HG03571 (cell line): Measurements from ENCODE around the gene KLHL15.
"Not testable (repeated sequence)": the region's sequence is repeated elsewhere in the genome, so short reads cannot be mapped to it uniquely, and the experiment has no call there.

Experiments used
- ATAC-seq: cut with Tn5 transposase; IDR thresholded peaks from one replicate; pipeline ENCODE4 v1.9.1; 2021; ENCODE audit not compliant: unreplicated experiment

Gene KLHL15

GRCh38 chrX:24018809-24019208, 8.2 kb downstream of the KLHL15 start:
- ATAC-seq: no peak

- ATAC-seq: no peak
Measured at GRCh38 chrX:24017674-24018073, 9.3 kb downstream of the KLHL15 start.

DNA sequence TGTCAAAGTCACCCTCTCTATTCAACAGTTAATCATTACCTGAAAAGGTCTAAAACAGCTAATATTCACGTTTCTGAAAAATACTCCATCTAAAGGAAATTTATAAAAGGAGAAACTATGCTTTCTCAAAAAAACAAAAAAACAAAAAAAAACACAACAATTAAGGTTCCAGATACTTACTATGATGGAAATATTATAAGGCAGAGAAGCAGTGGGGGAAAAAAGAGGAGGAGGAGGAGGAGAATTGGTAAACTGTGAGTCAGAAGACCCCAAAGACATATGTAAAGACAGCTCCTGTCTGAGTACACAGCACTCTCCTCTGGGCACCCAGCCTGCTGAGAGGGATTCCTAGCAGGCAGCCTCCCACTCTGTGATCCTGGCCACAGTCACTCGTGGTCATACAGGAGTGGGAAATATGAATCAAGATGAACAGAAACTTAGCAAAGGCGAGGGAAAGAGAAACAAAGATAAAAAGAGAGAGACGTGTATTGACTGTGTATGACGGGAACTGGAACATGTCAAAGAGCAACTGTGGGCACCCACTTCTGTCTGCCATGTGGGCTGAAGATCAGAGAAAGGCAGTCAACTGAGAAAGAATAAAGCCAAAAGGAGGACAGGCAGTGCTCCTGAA, 12.5 kb downstream of the KLHL15 start:
- peak; percentile 74 for ATAC-seq

DNA sequence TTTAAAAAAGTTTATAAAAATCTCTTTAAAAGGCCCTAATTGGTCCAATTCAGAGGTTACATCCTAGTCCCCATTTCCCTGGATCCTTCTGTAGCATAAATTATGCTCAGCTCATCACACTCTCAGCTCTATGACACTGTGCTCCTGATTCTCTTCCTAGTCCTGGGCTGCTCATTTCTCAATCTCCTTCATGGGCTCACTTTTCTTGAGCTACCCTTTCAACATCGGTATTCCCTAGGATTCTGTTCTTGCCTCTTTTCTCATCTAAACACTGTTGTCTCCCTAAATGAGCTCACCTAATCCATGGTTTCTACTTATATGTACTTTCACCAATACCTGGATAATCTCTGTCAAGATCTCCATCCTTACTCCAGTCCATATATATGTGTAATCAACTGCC, 14.7 kb downstream of the KLHL15 start:
- no peak for ATAC-seq

DNA sequence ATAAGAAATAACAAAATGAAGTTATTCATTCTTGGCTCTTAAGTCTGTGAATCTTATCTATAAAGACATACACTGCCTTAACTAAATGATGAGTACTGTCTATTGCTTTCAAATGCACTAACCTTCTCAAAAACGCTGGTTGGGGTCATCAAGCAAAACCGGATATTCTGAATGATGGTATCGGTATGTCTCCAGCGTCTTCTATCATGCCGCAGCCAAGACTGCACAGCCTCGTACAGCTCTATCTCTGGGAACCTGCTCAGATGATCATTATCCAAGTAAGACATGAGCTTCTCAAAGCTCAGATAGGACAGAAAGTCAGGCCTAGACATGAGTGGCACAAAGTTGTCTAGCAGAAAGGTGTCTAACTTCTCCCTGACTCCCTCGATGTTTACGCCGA, 21.1 kb downstream of the KLHL15 start:
- no peak for ATAC-seq

DNA sequence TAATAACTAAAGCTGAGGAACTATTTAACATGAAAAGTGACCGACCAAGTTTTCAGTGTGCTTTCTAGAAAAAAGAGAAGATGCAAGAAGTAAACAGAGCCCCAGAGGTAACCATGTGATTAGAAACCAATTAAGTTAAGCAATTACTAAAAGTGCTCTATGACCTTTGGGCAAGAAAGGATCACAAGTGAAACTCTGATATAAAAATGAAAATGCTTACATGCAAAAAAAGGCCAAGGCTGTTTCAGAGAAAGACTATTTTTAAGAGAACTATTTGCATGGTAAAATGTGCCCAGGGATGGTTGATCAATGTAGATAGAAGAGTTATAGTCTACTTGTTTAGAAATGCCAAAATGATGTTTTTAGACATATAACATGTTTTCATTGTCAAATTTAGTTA, 22.0 kb downstream of the KLHL15 start:
- no peak for ATAC-seq

DNA sequence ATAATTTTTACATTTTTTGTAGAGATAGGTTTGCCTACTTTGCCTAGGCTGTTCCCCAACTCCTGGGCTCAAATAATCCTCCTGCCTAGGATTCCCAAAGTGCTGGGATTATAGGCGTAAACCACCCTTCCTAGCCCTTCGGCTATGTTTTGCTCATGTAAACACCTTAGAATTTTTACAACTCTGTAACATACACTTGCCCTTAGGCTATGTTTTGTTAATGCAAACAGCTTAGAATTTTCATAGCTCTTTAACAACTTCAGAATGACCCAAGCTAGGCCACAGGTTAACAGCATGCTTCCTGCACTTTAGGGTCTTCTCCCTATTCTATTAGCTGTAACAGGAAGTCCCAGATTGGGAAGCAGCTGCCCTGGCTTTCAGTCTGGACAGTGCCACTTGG, 24.2 kb downstream of the KLHL15 start:
- no peak for ATAC-seq

DNA sequence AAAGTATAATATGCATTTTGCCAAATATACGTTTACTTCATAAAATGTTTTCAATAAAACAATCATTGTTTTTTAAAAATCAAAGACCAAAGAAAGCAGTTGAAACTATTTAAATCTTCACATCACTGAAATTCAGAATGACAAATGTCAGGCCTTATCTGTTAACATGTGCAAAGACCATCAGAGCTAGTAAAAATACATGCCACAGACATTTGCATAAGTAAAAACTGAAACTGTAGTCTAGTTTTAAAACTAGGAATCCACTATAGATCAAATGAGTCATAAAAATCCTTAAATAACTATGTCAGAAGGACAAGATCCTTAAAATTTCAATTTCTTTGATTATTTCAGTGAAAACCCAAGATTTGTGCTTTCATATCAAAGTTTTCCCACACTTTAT, 24.8 kb downstream of the KLHL15 start:
- ATAC-seq: no peak

DNA sequence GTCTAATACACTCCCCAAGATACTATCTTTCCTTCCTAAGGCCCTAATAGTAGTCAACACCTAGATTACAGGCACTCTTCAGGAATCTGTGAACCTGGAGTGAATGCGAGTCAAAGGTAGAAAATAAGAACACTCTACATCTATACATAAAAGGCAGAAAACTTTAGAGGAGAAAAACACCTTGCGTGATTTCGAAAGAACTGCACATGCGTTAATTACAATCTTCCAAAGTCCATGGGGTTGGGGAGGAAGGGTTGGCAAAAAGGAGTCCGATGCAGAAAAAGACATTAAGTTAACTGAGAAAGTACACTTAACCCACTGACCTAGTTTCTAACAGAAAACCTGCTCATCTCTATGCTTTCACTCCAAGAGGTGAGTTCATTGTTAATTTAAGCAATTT, 27.3 kb downstream of the KLHL15 start:
- ATAC-seq: no peak

- no peak for ATAC-seq
Measured at GRCh38 chrX:23993012-23993633, 33.9 kb downstream of the KLHL15 start.

DNA sequence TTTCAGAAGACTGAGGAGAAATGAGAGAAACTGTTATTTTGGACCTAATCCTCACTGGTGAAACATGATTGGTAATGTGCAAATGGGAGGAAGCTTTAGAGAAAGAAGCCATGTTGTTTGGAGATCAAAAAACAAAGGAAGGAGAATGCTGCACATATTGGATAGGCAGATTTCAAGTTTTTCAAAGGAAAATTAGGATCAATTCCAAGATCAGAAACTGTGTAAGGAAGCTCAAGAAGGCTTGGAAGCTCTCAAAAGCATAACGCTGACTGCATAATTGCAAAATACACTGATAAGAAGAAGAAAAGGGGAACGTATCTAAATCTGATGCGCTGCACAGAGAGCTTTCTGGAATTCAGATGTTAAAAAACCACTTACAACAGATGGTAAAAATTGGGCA, 34.6 kb downstream of the KLHL15 start:
- no peak for ATAC-seq

DNA sequence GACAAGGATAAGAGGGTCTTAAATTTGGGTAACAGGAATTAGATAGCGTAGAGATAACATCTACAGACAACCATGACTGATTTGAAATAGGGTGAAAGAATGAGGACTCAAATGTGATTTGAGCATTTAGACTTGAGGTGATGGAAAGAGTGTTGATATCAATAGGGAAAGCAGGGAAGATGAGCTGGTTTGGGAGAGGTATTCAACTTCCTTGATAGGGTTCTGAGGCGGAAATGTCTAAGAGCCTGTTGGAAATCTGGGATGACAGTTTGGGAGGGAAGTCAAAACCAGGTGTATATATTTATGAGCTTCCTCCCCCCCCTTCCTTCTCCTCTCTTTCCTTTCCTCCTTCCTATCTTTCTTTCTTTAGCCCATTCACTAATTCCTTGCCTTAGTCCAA, 36.5 kb downstream of the KLHL15 start:
- no peak for ATAC-seq

DNA sequence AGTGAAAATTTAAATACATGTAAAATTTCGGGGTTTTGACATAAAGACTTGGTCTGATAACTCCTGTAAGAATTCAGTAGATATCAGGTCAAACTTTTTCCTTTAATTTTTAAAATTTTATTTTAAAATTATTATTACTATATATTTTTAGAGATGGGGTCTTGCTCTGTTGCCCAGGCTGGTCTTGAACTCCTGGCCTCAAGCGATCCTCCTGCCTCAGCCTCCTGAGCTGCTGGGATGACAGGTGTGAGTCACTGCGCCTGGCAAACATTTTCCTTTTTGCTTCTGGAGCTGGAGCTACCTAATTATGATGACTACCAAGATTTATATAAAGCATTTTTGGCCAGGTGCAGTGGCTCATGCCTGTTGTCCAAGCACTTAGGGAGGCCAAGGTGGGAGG, 37.3 kb downstream of the KLHL15 start:
- ATAC-seq: no peak

DNA sequence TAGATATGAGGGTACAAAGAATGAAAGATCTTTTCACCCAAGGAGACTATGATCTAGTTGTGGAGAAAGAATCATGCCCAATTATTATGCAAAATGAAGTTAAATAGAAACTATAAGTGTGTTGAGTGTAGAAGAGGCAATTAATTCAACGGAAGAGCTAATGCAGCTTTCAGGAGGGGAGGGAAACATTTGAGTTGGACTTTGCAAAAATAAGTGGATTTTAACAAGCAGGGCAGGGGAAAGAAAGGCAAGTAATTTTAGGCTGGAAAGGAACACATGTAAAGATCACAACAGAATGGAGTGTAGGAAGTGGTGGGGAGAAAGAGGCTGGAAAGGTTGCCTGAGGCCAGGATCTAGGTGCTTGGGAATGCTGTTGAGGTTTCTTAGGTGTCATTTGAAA, 44.1 kb downstream of the KLHL15 start:
- ATAC-seq: no peak

DNA sequence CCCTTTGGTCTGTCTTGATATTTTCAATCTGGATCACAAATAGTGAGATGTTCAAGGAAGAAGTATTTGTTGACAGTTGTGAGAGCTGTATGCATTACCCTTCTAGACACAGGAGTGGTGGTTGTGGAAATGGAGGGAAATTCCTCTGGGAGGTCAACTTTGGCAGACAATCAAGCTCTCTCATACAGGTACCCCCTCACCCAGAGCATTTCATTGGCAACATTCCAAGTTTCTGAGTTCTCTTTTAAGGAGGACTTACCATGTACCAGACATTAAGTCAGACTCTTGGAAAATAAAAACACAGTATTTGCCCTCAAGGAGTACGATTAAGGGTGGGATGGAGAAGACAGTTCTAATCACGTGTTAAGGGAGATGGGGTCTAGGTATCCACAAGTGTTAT, 45.3 kb downstream of the KLHL15 start:
- no peak for ATAC-seq

GRCh38 chrX:23981222-23981621, 45.8 kb downstream of the KLHL15 start:
- no peak for ATAC-seq

DNA sequence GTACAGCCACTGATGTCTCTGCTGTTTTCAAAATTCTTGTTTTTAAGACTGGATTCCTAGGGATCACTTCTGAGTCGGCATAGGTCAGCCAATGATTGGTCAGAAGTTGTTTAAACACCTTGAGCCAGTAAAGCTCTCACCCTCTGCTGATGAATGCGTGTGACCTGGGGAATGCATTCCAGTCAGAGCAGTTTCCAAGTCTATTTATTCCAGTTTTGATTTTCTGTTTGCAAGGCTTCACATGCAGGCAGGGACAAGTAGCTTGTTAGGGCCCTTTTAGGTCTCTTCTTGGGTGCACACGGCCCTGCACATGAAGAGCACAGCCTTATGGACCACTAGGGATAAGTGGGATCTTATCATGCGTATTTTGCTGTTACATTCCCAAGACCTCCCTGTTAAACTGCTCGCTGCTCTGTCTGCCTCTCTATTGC, 47.0 kb downstream of the KLHL15 start:
- no peak for ATAC-seq

GRCh38 chrX:23978491-23978890, 48.5 kb downstream of the KLHL15 start:
- no peak for ATAC-seq

DNA sequence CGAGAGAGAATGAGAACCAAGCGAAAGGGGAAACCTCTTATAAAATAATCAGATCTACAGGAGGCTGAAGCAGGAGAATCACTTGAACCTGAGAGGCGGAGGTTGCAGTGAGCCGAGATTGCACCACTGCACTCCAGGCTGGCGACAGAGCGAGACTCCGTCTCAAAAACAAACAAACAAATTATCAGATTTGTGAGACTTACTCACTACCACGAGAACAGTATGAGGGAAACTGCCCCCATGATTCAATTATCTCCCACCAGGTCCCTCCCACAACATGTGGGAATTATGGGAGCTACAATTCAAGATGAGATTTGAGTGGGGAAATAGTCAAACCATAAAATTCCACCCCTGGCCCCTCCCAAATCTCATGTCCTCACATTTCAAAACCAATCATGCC, 61.4 kb downstream of the KLHL15 start:
- ATAC-seq: not testable (repeated sequence)

DNA sequence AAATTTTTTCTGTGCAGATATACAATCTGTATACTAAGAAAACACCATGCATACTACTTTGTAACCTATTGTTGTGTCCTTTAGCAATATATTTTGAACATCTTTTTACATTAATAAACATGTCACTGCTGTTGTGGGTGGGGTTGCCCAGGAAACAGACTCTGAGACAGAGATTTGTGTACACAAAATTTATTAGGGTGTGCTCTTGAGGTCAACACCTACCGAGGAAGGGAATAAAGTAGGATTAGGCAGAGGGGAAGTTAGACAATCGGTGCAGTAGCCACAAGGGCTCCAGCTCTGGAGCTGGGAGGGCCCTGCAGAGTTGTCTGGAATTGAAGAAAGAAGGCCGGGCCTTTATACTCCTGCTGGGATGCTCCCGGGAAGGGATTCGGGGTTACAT, 62.8 kb downstream of the KLHL15 start:
- no peak for ATAC-seq

DNA sequence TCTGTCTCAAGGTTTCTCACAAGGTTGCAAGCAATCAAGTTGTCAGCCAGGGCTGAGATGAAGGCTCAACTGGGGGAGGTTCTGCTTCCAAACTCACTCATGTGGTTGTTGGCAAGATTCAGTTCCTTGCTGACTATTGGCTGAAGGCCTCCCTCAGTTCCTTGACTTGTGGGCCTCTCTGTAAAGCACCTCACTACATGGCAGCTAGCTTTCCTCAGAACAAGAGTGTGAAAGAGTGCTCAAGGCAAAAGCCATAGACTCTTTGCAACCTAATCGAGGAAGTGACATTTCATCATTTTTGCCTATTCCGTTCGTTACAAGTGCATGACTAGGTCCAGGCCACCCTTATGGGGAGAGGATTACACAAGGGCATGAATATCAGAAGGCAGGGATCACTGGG, 67.2 kb downstream of the KLHL15 start:
- ATAC-seq: no peak

DNA sequence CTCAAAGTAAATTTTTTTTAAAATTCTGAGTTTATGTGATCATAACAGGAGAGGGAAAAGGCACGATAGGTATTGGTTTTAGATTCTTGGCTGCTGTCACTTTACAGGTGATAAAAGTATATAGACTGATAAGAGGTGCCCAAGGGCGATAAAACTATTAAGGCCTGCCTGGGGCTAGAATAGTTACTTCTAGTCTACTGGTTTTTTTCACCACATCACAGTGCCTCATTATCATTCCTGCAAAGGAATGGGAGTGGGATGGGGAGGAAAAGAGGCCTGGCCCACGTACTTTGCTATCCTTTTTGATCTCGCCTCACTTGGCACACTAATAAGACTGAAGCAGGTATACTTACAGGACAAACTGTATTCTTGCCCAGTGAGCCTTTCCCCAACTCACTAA, 72.6 kb downstream of the KLHL15 start:
- ATAC-seq: no peak

DNA sequence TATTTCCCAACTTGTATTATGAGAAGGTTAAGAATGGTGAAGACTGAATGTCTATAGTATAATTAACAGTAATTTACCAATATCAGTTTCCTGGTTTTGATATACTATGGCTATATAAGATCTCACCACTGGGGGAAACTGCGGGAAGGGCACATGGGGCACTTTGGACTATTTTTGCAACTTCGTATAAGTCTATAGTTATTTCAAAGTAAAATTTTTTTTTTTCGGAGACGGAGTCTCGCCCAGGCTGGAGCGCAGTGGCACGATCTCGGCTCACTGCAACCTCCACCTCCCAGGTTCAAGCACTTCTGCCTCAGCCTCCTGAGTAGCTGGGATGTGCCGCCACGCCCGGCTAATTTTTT, 73.1 kb downstream of the KLHL15 start:
- ATAC-seq: no peak
